ENCODE data around the gene TMEM186.

GRCh38 chr16:8828541-8829165, 31.2 kb upstream of the TMEM186 start:
- TF ChIP-seq CTCF (IDR thresholded peaks at IDR 0.05) = no peak
- no peak for TF ChIP-seq POLR2AphosphoS5 (IDR thresholded peaks at IDR 0.05)
- TF ChIP-seq EP300 (IDR thresholded peaks at IDR 0.05) = no peak

Data from gastroesophageal sphincter (tissue), 3 donors.